Breast epithelium (tissue), 3 donors: ENCODE data around the gene MAPK8IP1.

Source experiments
- CTCF ChIP-seq, 3 donors: fragments of 450-650 bp; IDR thresholded peaks; one replicate each; pipeline ENCODE4 v1.5.1; 2016 to 2017; ENCODE audit warnings: antibody characterized with exemption in 3 of 3, mild to moderate bottlenecking in 3 of 3, moderate library complexity in 3 of 3
- POLR2A ChIP-seq: fragments of 450-650 bp; IDR thresholded peaks from one replicate; pipeline ENCODE4 v1.6.1; 2016; ENCODE audit warnings: antibody characterized with exemption, mild to moderate bottlenecking, moderate library complexity
- POLR2AphosphoS5 ChIP-seq, 3 donors: sonication (generic); formaldehyde crosslinking; IDR thresholded peaks; one replicate each; pipeline ENCODE4 v1.6.1; 2017; ENCODE audit warnings: antibody characterized with exemption in 3 of 3

- no peak for TF ChIP-seq CTCF (IDR thresholded peaks at IDR 0.05)
- no peak for TF ChIP-seq POLR2A
- TF ChIP-seq POLR2AphosphoS5 (IDR thresholded peaks at IDR 0.05): no peak
These were observed 13.8 kb upstream of the MAPK8IP1 start for GRCh38 chr11:45871638-45872037.
